Spinal cord (tissue), 10 donors: ENCODE measurements around the gene NDUFB10. TPM values are rescaled to one million over a fixed set of nuclear protein-coding genes. Genes with fewer than 3 reads are reported as not detected.
"Not testable (repeated sequence)": the region's sequence is repeated elsewhere in the genome, so short reads cannot be mapped to it uniquely, and the experiment has no call there.

Experiments
- DNase-seq, 6 donors: peaks; one replicate each; pipeline versions ENCODE4 v3.0.0 to v3.0.0-alpha.2; 2013 to 2015; ENCODE audit warnings: low spot score in 6 of 6, low read depth in 4 of 6
- H3K27ac ChIP-seq: one replicate; pipeline ENCODE4 v1.5.1; 2013; ENCODE audit warnings: low read depth, low read length, control low read depth
- H3K27me3 ChIP-seq: one replicate; pipeline ENCODE4 v1.6.1; 2013; ENCODE audit warnings: low read length; ENCODE audit not compliant: control insufficient read depth, insufficient read depth
- H3K36me3 ChIP-seq: one replicate; pipeline ENCODE4 v1.6.1; 2013; ENCODE audit warnings: low read length; ENCODE audit not compliant: control insufficient read depth, insufficient read depth
- H3K4me1 ChIP-seq: one replicate; pipeline ENCODE4 v1.6.1; 2013; ENCODE audit warnings: low read length; ENCODE audit not compliant: control insufficient read depth, insufficient read depth
- H3K4me3 ChIP-seq: one replicate; pipeline ENCODE4 v1.5.1; 2013; ENCODE audit warnings: low read depth, low read length, control low read depth
- H3K9me3 ChIP-seq: one replicate; pipeline ENCODE4 v1.6.1; 2013; ENCODE audit warnings: low read length; ENCODE audit not compliant: control insufficient read depth, insufficient read depth
- WGBS: methylation state at CpG from one replicate; pipeline ENCODE4 v1.1.5; 2013; ENCODE audit warnings: missing lambda C conversion rate; ENCODE audit not compliant: insufficient coverage; 5-methylcytosine and 5-hydroxymethylcytosine counted together
- polyA plus RNA-seq, 2 donors: library from polyadenylated mRNA; unstranded; fragments of 120-200 nt; gene quantifications; one replicate each; pipeline ENCODE4 v1.2.1, GENCODE V29; 2013; ENCODE audit not compliant: insufficient read length in 2 of 2
- total RNA-seq, 2 donors: library from RNA; depleted of rRNA in 1 of 2; stranded (reverse); fragments of 120-200 nt in 1 of 2; fragments of >200 nt in 1 of 2; gene quantifications; one replicate each; pipeline versions ENCODE4 v1.2.3 to v1.2.4, GENCODE V29; 2013 to 2014
- donor health status: healthy.

The NDUFB10 gene
- total and polyA plus RNA-seq, 4 donors, result 78.7 to 178 (median 158) TPM

GRCh38 chr16:1944612-1945199, 14.6 kb upstream of the NDUFB10 start:
- 82% methylated on average over 11 of the region's 21 CpGs for WGBS
- DNase-seq, result no peak
- peaks cover 18% of the 10 kb centered on the region for H3K36me3 ChIP-seq
- no peak overlapping the region for H3K27ac ChIP-seq
- no peaks in the 10 kb centered on the region for H3K9me3 ChIP-seq
- no peaks in the 10 kb centered on the region for H3K27me3 ChIP-seq
- no peak overlapping the region for H3K4me3 ChIP-seq
- H3K4me1 ChIP-seq, result peaks cover 23% of the 10 kb centered on the region

GRCh38 chr16:1945559-1946391, 13.6 kb upstream of the NDUFB10 start:
- Histone ChIP-seq H3K27ac (no peak overlapping the region), H3K4me1 (peaks cover 23% of the 10 kb centered on the region), H3K9me3 (no peaks in the 10 kb centered on the region), H3K4me3 (no peak overlapping the region), H3K27me3 (no peaks in the 10 kb centered on the region), H3K36me3 (peaks cover 10% of the 10 kb centered on the region)
- no peak for DNase-seq
- 83% methylated on average over 13 of the region's 19 CpGs for WGBS

- Histone ChIP-seq H3K27ac (no peak overlapping the region), H3K36me3 (peaks cover 3% of the 10 kb centered on the region), H3K9me3 (no peaks in the 10 kb centered on the region), H3K4me3 (no peak overlapping the region), H3K27me3 (no peaks in the 10 kb centered on the region), H3K4me1 (peaks cover 18% of the 10 kb centered on the region)
- WGBS, result 80% methylated on average over 38 of the region's 38 CpGs
- DNase-seq, result no peak
These were observed 12.6 kb upstream of the NDUFB10 start for GRCh38 chr16:1946495-1947368.

- Histone ChIP-seq H3K27me3 (no peaks in the 10 kb centered on the region), H3K36me3 (peaks cover 3% of the 10 kb centered on the region), H3K27ac (no peak overlapping the region), H3K9me3 (no peaks in the 10 kb centered on the region), H3K4me1 (peaks cover 12% of the 10 kb centered on the region), H3K4me3 (no peak overlapping the region)
- no peak for DNase-seq
- WGBS, result 92% methylated on average over 9 of the region's 9 CpGs
These were observed 12.0 kb upstream of the NDUFB10 start for GRCh38 chr16:1947369-1947670.

- no peak for DNase-seq
- Histone ChIP-seq H3K9me3 (no peaks in the 10 kb centered on the region), H3K4me3 (no peak overlapping the region), H3K36me3 (peaks cover 3% of the 10 kb centered on the region), H3K27me3 (no peaks in the 10 kb centered on the region), H3K27ac (no peak overlapping the region), H3K4me1 (no peaks in the 10 kb centered on the region)
- 92% methylated on average over 7 of the region's 11 CpGs for WGBS
These were observed 9.8 kb upstream of the NDUFB10 start for GRCh38 chr16:1949507-1949906.

- no peaks in the 10 kb centered on the region for H3K4me1 ChIP-seq
- no peak overlapping the region for H3K4me3 ChIP-seq
- H3K9me3 ChIP-seq, result no peaks in the 10 kb centered on the region
- DNase-seq, result no peak
- no peaks in the 10 kb centered on the region for H3K27me3 ChIP-seq
- H3K27ac ChIP-seq, result no peak overlapping the region
- 74% methylated on average over 7 of the region's 7 CpGs for WGBS
- H3K36me3 ChIP-seq, result peaks cover 3% of the 10 kb centered on the region
These were observed 9.3 kb upstream of the NDUFB10 start for GRCh38 chr16:1950047-1950446.

- no peaks in the 10 kb centered on the region for H3K9me3 ChIP-seq
- WGBS, result 87% methylated on average over 19 of the region's 19 CpGs
These were observed 8.8 kb upstream of the NDUFB10 start for GRCh38 chr16:1950559-1950958.

GRCh38 chr16:1953734-1954133, 5.6 kb upstream of the NDUFB10 start:
- WGBS, result 92% methylated on average over 19 of the region's 22 CpGs
- H3K4me3 ChIP-seq, result no peak overlapping the region

More at GRCh38 chr16:1950559-1950958, 8.8 kb upstream of the NDUFB10 start:
- H3K27ac ChIP-seq, result no peak overlapping the region
- no peaks in the 10 kb centered on the region for H3K27me3 ChIP-seq
- peaks cover 3% of the 10 kb centered on the region for H3K36me3 ChIP-seq
- H3K4me1 ChIP-seq, result no peaks in the 10 kb centered on the region
- DNase-seq, result no peak
- H3K4me3 ChIP-seq, result no peak overlapping the region

GRCh38 chr16:1957434-1958142, 1.8 kb upstream of the NDUFB10 start:
- H3K9me3 ChIP-seq, H3K4me3 ChIP-seq, H3K27me3 ChIP-seq, H3K27ac ChIP-seq, DNase-seq: not testable (repeated sequence)
- WGBS, result 92% methylated on average over 18 of the region's 22 CpGs
- Histone ChIP-seq H3K4me1 (peaks cover 26% of the 10 kb centered on the region), H3K36me3 (peaks cover 11% of the 10 kb centered on the region)

More at GRCh38 chr16:1953734-1954133, 5.6 kb upstream of the NDUFB10 start:
- no peaks in the 10 kb centered on the region for H3K9me3 ChIP-seq
- DNase-seq, result no peak
- no peak overlapping the region for H3K27ac ChIP-seq
- peaks cover 2% of the 10 kb centered on the region for H3K4me1 ChIP-seq
- no peaks in the 10 kb centered on the region for H3K27me3 ChIP-seq
- no peaks in the 10 kb centered on the region for H3K36me3 ChIP-seq
